ENCODE measurements around the gene FAM171A1.

FAM171A1 gene

DNA sequence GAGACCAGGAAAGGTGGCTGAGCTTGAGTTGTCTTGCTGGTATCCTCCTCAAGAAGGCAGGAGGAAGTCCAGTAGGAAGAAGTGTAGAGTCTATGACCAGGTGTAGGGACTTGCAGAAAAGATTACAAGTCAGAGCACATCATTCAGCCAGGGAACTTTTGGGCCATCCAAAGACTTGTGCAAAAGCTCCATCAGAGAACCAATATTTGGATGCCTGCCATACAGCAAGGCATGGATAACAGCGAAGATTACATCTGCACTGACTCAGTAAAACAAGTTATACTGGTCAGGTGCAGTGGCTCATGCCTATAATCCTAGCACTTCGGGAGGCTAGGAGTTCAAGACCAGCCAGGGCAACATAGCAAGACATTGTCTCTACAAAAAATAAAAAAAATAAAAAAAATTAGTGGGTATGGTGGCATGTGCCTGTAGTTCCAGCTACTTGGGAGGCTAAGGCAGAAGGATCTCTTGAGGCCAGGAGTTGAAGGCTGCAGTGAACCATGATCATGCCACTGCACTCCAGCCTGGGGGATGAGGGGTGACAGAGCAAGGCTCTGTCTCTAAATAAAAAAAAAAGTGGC, 189.4 kb downstream of the FAM171A1 start:
- TF ChIP-seq, protein P1, sequence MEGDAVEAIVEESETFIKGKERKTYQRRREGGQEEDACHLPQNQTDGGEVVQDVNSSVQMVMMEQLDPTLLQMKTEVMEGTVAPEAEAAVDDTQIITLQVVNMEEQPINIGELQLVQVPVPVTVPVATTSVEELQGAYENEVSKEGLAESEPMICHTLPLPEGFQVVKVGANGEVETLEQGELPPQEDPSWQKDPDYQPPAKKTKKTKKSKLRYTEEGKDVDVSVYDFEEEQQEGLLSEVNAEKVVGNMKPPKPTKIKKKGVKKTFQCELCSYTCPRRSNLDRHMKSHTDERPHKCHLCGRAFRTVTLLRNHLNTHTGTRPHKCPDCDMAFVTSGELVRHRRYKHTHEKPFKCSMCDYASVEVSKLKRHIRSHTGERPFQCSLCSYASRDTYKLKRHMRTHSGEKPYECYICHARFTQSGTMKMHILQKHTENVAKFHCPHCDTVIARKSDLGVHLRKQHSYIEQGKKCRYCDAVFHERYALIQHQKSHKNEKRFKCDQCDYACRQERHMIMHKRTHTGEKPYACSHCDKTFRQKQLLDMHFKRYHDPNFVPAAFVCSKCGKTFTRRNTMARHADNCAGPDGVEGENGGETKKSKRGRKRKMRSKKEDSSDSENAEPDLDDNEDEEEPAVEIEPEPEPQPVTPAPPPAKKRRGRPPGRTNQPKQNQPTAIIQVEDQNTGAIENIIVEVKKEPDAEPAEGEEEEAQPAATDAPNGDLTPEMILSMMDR (IDR thresholded peaks at IDR 0.05; ENCODE audit: poor library complexity, severe bottlenecking): no peak
- DNase-seq (ENCODE audit: low spot score) (no peak), ATAC-seq (ENCODE audit: low read depth) (no peak; the same call in 2 of the 3 replicates)
- Histone ChIP-seq H3K27me3 (ENCODE audit: insufficient read depth, poor library complexity, severe bottlenecking) (no peaks in the 10 kb centered on the region), H3K9me3 (ENCODE audit: severe bottlenecking) (no peaks in the 10 kb centered on the region), H3K36me3 (ENCODE audit: low read depth) (no peaks in the 10 kb centered on the region), H3K4me3 (ENCODE audit: severe bottlenecking) (no peak overlapping the region), H3K27ac (ENCODE audit: poor library complexity, severe bottlenecking) (no peak overlapping the region), H3K4me1 (ENCODE audit: insufficient read depth, poor library complexity, severe bottlenecking) (peaks cover 2% of the 10 kb centered on the region)

DNA sequence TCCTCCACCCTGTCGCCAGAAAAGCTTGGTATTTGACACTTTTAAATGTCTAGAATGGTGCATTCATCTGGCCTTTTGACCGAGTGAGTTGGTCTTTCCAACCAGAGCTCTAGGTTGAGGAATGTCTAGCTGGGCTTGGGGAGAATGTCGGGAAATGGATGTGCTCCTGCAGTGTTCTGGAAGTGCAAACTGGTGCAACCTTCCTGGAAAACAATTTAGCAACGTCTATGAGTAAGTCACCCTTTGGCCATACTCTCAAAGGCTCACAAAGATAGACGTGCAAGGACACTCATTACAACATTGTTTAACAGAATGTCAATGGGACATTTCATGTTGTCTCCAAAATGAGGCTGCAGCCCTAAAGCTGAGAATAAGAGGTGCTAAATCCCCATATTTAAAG, 190.4 kb downstream of the FAM171A1 start:
- H3K27ac ChIP-seq (ENCODE audit: poor library complexity, severe bottlenecking): no peak overlapping the region
- TF ChIP-seq, protein P1 (IDR thresholded peaks at IDR 0.05; ENCODE audit: poor library complexity, severe bottlenecking): no peak
- no peaks in the 10 kb centered on the region for H3K36me3 ChIP-seq (ENCODE audit: low read depth)
- DNase-seq (ENCODE audit: low spot score): no peak
- ATAC-seq (ENCODE audit: low read depth): no peak
- H3K4me3 ChIP-seq (ENCODE audit: severe bottlenecking): no peak overlapping the region
- peaks cover 2% of the 10 kb centered on the region for H3K4me1 ChIP-seq (ENCODE audit: insufficient read depth, poor library complexity, severe bottlenecking)
- no peaks in the 10 kb centered on the region for H3K27me3 ChIP-seq (ENCODE audit: insufficient read depth, poor library complexity, severe bottlenecking)
- no peaks in the 10 kb centered on the region for H3K9me3 ChIP-seq (ENCODE audit: severe bottlenecking)

DNA sequence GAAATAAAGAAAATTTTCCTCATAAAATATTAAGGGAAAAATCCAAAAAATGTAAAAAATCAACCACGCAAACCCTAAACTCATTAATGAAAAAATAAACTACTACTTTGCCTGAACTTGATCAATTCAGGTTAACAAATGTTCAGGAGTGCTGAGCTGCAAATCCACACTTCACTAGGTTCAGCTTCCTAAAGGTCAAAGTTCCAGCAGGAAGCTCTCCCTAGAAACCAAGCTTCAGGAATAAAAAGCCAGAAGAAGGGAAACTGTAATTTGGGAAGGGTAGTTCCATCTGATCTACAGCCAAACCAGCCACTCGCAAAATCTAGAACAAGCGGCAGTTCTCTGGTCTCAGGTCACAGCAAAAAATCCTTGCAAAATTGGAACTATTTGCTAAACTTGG, 194.8 kb downstream of the FAM171A1 start:
- H3K27ac ChIP-seq (ENCODE audit: poor library complexity, severe bottlenecking): no peak overlapping the region
- H3K4me3 ChIP-seq (ENCODE audit: severe bottlenecking): no peak overlapping the region
- H3K9me3 ChIP-seq (ENCODE audit: severe bottlenecking): no peaks in the 10 kb centered on the region
- ATAC-seq (ENCODE audit: low read depth): no peak
- no peaks in the 10 kb centered on the region for H3K36me3 ChIP-seq (ENCODE audit: low read depth)
- no peak for DNase-seq (ENCODE audit: low spot score)
- TF ChIP-seq, protein P1 (IDR thresholded peaks at IDR 0.05; ENCODE audit: poor library complexity, severe bottlenecking): no peak
- H3K4me1 ChIP-seq (ENCODE audit: insufficient read depth, poor library complexity, severe bottlenecking): peaks cover 7% of the 10 kb centered on the region
- H3K27me3 ChIP-seq (ENCODE audit: insufficient read depth, poor library complexity, severe bottlenecking): no peaks in the 10 kb centered on the region

DNA sequence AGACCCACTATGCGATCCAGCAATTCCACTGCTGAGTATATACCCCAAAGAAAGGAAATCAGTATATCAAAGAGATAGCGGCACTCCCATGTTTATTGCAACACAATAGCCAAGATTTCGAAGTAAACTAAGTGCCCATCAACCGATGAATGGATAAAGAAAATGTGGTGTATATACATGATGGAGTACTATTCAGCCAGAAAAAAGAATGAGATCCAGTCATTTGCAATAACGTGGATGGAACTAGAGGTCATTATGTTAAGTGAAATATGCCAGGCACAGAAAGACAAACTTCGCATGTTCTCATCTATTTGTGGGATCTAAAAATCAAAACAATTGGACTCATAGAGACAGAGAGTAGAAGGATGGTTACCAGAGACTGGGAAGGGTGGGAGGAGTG, 195.5 kb downstream of the FAM171A1 start:
- no peaks in the 10 kb centered on the region for H3K27me3 ChIP-seq (ENCODE audit: insufficient read depth, poor library complexity, severe bottlenecking)
- DNase-seq (ENCODE audit: low spot score) (no peak), ATAC-seq (ENCODE audit: low read depth) (no peak)
- H3K36me3 ChIP-seq (ENCODE audit: low read depth): no peaks in the 10 kb centered on the region
- H3K9me3 ChIP-seq (ENCODE audit: severe bottlenecking): no peaks in the 10 kb centered on the region
- no peak overlapping the region for H3K4me3 ChIP-seq (ENCODE audit: severe bottlenecking)
- TF ChIP-seq, protein P1 (IDR thresholded peaks at IDR 0.05; ENCODE audit: poor library complexity, severe bottlenecking): no peak
- H3K4me1 ChIP-seq (ENCODE audit: insufficient read depth, poor library complexity, severe bottlenecking): peaks cover 7% of the 10 kb centered on the region
- H3K27ac ChIP-seq (ENCODE audit: poor library complexity, severe bottlenecking): no peak overlapping the region

DNA sequence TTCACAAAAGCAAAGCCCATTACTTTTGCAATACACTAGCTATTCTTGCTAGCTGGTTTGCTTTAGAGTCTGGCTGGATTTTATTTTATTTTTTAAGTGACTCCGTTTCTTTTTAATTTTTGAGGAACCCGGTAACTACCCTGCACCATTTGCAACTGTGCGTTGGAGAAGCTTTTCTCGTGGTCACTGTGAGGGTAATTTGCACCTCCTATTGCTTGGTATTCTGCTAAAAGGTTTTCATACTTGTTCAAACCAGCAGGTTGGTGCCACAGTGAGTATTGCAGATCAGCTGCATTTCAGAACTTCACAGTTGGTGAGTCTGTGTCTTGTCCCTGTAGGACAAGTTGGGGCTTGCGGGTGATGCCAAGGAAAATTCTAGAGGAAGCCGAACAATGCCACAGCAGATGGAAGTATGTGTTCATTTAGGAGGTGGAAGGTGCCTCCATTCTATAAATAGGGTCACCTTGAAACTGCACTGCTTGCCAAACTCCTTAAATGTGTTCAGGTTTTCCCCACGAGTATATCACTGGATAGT, 198.7 kb downstream of the FAM171A1 start:
- H3K36me3 ChIP-seq (ENCODE audit: low read depth): no peaks in the 10 kb centered on the region
- no peak for DNase-seq (ENCODE audit: low spot score)

More for the DNA sequence above, 198.7 kb downstream of the FAM171A1 start:
- TF ChIP-seq, protein P1 (IDR thresholded peaks at IDR 0.05; ENCODE audit: poor library complexity, severe bottlenecking): no peak
- Histone ChIP-seq H3K4me3 (ENCODE audit: severe bottlenecking) (no peak overlapping the region), H3K27me3 (ENCODE audit: insufficient read depth, poor library complexity, severe bottlenecking) (no peaks in the 10 kb centered on the region), H3K4me1 (ENCODE audit: insufficient read depth, poor library complexity, severe bottlenecking) (peaks cover 10% of the 10 kb centered on the region), H3K27ac (ENCODE audit: poor library complexity, severe bottlenecking) (no peak overlapping the region), H3K9me3 (ENCODE audit: severe bottlenecking) (no peaks in the 10 kb centered on the region)
- peak; percentile 38 for ATAC-seq (ENCODE audit: low read depth)
